ENCODE data around the gene PRKG2.
"Not testable (repeated sequence)": the region's sequence is repeated elsewhere in the genome, so short reads cannot be mapped to it uniquely, and the experiment has no call there.

Gene PRKG2, protein sequence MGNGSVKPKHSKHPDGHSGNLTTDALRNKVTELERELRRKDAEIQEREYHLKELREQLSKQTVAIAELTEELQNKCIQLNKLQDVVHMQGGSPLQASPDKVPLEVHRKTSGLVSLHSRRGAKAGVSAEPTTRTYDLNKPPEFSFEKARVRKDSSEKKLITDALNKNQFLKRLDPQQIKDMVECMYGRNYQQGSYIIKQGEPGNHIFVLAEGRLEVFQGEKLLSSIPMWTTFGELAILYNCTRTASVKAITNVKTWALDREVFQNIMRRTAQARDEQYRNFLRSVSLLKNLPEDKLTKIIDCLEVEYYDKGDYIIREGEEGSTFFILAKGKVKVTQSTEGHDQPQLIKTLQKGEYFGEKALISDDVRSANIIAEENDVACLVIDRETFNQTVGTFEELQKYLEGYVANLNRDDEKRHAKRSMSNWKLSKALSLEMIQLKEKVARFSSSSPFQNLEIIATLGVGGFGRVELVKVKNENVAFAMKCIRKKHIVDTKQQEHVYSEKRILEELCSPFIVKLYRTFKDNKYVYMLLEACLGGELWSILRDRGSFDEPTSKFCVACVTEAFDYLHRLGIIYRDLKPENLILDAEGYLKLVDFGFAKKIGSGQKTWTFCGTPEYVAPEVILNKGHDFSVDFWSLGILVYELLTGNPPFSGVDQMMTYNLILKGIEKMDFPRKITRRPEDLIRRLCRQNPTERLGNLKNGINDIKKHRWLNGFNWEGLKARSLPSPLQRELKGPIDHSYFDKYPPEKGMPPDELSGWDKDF

DNA sequence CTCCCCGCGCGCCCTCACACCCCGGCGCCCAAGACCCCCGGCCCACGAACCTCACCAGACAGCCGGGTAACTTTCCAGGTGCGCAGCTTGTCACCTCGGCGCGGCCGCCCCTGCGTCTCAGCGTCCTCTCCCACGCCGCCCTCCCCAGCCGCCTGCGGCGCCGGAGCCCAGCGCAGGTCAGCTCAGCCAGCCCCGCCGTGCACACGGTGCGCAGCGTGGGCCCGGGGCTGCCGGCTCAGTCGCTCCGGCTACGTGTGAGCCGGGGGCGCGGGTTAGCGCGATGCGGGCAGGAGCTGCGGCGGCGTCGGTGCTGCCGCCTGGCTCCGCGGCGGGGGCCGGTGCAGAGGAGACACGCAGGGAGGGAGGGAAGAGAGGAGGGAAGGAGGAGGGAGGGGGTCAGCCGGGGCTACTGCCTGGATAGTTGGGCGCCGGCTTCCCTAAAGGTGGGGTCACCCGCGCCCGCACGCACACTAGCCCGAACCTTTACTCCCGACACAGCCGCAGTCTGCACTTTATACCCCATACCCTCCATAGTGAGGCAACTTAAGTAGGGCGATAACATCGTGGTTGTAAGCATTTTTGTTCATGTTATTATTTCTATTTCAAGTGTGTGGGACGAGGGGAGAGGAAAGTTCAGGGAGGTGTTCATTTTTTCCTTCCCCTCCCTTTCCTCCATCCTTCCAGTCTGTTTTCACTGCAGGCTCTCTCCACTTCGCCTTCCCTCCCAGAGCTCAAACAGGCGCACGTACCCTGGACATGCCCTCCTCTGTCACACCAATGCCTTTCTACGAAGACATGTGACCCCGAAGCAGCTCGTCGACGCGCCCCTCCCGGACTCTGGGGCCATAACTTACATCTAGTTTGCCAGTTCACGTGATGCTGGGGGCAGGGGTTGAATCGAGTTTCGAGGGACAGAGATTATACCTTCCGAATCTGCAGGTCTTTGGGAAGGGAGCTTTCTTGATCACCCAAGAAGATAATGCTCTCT is at the start of gene PRKG2:
Gene PRKG2, minus strand, starts transcription at position 342 of the 988 bp plus-strand sequence. CDS start 10,175 bp downstream, outside the sequence.
- peak; percentile 47 for DNase-seq (ENCODE audit: low spot score)

DNA sequence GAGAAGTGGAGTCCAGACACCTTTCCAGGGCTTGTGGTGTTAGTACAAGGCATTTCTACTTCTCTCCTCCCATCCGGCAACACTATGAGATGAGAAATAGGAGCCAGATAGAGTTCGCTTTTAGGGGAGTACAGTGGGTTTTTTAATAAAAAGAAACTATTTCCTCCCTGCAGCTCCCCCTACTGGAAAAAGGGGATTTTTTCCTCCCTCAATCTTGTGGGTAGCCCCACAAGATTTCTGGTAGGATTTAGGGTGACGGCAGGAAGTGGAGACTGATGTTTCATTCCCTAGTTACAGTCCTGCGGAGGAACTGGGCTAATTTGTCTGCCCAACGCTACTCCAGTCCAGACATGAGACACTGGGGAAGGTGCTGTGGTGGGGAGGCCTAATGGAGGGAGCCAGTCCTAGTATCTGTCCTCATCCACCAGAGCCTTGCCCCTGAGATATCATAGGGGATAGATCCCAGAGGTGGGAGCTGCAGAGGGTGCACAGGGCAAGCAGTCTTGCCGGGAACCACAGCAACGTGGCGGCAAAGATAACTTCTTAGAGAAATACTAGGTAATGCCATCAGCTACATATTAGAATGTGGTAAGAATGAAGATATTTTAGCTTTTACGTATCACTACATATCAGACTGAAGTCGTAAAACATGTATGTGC is 45.5 kb upstream of the PRKG2 start:
- DNase-seq (ENCODE audit: low spot score), result no peak

DNA sequence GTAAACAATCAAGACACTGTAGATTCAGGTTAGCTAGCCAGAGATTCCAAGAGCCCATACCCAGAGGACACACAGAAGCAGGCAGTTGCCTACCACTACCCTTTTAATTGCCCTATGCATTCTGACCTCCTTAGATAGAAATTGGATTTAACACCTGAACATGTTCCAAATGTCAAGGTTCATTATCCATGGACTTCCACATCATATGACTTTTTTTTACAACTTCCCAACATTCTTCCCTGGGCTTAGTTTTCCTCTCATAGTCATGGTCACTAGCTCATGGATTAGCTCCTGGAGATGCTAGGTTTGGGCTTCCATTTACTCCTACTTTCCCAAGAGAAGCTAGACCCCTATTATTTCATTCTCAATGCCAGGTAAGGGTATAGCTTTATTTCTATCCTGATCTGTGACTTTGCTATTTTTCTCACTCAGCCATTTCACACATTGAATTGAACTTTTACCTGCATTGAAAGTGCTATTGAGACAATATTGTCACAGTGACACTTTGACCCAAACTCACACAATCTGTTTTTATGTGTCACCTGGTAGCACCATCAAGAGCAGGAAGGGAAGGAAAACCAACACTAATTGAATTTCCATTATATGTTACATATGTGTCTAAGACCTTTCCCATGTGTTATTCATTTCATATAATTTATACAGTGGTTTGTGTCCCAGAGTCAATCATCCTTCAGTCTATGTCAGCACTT is 44.0 kb upstream of the PRKG2 start:
- DNase-seq (ENCODE audit: low spot score), result no peak

DNA sequence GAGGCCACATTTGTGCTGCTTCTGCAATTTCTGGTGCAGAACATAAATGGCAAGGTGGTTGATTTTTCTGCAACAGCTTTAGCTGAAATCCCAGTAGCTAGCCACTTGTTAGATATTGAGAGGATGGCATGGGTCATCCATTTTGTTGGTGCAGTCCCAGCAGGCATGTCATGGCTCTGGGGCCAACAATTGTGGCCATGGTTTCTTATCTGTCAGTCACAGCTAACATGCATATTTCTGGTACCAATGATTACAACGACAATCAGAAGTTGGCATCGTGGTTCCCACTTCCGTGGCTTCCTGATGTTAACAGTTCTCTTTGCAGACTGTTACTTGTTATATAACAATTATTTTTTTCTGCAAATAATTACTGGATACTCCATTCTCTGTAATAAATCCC is 42.8 kb upstream of the PRKG2 start:
- DNase-seq (ENCODE audit: low spot score), result no peak

DNA sequence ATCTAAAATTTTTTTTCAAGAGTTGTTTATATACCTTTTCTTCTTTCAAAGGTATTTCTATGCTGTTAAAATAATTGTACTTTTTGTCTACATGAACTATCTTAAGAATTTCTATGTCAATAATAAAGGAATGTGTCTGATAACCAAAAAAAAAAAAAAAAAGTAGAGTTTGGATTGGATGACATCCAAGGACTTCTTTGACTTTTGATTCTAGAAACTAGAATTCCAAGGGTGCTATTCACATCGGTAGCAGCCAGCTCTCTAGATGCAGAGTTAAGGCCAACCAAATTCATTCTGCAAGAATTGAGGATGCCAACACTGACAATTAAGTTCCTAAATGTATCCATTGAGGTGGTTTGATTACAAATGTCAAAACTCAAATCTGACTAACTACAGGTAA is 42.0 kb upstream of the PRKG2 start:
- DNase-seq (ENCODE audit: low spot score), result peak; percentile 47

DNA sequence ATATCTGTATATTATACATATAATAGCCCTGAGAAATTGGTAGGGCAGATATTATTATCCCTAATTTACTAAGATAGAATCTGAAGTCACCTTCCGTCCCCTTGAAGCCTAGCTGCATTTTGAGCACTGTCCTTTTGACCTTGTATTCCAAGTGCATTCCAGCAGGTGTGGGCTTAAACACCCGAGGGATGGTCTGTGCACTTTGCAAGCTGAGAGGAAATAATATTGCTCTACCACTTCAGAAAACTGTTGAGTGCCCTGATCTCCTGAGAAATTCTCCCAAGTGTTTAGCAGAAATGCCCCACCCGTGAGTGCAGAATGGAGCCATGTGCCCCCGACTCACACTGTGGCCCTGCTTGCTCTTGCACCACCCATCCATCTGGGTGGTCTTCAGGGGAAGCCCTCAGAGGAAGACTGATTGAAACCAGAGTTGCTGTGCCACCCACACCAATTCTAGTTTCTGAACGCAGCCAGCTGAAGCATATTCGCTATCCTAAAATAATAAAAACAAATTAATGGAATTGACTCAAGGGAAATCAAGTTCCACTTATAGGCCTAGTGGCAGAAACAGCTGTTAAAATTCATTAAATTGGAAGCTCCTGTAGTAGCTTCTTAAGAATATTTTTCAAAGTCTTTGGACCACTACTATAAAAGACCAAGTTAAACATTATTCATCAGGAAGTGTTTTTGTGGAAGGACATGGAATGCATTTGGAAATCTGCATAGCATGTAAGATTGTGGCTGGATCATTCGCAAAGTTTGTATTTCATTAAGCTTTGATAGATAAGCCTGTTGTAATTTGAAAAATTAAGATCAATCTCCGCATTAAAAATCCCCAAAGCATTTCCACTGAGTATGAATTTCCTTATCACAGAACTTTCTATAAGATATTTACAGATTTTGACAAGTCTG is 41.3 kb upstream of the PRKG2 start:
- DNase-seq (ENCODE audit: low spot score), result no peak

DNA sequence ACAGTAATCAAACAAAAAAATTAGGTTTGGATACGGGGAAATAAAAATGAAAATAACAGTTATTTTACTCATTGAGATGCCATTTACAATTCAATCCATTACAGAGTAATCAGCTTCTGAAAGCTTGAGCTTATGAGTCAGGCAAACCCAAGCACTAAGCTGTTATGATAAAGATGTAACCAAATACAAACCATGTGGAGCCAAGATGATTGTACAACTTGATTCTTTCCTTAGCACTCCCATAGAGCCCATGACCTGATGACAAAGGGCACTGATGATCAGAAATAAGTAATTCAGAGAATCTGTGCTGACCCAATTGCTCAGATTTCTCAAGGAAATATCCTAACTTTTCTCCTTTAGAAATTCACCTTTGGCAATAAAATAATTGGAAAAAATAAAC is 40.5 kb upstream of the PRKG2 start:
- DNase-seq (ENCODE audit: low spot score), result peak; percentile 57

DNA sequence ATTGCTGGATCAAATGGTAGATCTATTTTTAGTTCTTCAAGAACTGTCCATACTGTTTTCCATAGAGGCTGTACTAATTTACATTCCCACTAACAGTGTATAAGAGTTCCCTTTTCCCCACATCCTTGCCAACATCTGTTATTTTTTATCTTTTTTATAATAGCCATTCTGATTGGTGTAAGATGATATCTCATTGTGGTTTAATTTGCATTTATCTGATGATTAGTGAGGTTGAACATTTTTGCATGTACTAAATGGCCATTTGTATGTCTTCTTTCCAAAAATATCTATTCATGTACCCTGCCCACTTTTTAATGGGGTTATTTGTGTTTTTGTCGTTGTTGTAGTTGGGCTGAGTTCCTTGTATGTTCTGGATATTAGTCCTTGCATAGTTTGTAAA is 35.4 kb upstream of the PRKG2 start:
- no peak for DNase-seq (ENCODE audit: low spot score)

DNA sequence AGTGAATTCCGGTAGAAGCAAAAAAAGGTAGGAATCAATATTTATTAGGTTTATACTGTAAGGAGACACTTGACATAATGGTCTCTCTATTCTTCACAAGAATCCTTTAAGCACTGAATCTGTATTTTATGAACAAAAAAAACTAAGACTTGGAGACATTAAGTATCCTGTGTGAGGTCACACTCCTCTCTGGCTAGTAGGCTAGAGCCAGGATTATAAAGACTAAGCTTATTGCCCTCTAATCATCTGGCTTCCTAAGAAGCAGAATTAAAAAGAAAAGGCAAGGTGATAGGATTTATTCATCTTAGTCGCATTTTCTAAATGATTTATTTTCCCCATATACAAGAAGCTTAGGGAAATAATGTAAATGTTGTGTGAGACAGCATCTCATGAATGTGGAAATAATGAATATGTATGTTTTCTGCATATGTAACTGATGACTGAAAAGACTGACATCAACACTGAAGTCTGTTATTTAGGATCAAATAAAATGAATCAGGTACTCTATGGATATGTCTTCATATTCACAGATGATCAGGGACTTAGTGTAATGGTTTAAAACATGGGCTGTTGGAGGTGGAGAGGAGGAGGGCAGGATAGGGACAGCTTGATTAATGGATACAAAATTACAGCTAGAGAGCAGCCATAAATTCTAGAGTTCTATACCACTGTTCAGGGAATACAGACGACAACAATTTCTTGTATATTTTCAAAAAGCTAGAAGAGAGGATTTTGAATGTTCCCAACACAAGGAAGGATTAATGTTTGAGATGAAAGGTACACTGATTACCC is 30.4 kb upstream of the PRKG2 start:
- DNase-seq (ENCODE audit: low spot score), result no peak

DNA sequence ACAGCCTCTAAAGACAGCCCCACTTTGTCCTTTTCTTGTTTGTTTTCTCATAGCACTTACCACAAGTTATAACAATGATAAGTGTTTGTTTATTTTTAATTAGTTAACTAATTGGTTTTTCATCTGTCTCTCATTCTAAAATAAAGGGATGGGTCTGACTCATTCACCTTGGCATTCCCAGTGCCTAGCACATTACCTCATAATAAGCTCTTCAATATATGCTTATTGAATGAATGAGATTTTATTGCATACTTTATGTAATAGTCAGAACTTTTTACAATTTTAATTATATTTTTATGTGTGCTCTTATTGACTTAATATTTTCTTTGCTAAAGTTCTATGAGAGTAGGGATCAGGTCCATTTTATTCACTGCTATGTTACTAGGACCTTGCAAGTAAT is 22.8 kb upstream of the PRKG2 start:
- no peak for DNase-seq (ENCODE audit: low spot score)

DNA sequence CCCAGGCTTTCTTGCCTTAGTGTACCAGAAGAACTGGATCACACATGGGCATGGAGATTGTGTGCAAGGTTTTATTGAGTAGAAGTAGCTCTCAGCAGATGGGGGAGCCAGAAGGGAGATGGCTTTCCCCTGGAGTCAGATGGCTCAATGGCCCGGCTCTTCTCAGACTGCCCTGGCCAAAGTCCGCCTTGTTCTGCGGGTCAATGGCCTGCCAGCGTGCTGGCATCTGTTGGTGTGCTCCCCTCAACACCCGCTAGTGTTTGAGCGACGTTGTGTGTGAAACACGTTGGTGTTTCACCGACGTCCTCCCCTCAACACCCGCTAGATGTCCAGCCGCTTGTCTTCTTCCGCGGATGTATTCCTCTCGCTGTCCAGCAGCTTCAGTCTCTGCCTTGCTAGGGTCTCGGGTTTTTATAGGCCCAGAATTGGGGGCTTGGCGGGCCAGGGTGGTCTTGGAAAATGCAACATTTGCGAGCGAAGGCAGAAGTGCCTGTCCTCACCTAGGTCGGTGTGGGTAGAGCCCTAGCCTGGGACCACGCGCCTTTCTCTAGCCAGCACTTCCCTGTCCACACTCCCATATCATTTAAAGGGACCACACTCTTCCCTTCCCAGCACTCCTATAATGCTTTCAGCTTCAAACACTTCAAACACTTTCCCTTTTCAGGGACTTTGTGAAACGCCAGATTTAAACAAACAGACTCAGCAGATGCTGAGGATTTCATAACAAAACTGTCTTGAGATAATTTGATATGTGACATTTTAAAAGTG is 21.1 kb upstream of the PRKG2 start:
- DNase-seq (ENCODE audit: low spot score), result no peak

DNA sequence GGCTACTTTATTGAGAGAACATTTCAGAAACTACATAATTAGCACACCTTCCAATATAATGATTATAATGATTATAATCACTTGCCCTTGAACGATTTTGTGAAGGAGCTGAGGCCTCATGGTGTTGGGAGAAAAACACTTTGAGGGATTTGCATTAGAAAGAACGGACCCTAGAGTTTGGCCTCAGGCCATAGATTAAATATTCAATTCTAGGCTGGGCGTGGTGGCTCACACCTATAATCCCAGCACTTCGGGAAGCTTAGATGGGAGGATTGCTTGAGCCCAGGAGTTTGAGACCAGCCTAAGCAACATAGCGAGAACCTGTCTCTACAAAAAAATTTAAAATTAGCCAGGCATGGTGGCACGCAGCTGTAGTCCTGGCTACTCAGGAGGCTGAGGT is 12.9 kb upstream of the PRKG2 start:
- no peak for DNase-seq (ENCODE audit: low spot score)

DNA sequence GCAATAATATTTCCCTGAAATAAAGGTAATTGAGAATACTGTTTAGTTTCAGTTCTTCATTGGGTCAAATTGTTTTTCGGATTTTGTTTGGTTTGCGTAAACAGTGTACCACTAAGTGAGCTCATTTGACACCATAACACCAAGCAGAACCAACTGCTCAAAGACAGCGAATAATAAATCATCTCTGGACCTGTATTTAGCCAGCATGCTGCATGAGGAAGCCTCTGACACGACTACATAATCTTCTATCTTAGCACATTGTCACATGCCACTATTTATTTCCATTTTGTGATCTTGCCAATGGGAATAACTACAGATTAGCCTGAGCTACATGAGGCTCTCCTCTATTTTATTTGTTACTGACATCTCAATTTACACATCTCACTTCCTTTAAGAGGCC is 12.1 kb upstream of the PRKG2 start:
- DNase-seq (ENCODE audit: low spot score), result no peak

DNA sequence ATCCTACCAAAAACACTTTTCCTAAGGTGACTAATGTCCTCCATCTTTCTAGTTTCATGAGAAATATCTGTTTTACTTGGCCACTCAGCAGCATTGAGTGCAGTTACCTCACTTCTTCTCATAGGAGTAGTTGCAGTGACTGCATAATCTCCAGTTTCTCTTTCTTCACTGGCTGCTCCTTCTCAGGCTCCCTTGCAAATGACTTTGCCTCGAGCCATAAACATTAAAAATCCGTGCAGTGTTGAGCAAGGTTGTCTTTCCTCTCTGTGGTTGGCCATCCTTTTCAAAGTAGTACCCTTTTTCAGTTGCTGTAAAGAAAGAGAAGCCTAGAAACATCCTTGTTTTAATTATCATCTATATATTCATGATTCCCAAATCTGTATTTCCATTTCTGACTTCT is 10.2 kb upstream of the PRKG2 start:
- no peak for DNase-seq (ENCODE audit: low spot score)

DNA sequence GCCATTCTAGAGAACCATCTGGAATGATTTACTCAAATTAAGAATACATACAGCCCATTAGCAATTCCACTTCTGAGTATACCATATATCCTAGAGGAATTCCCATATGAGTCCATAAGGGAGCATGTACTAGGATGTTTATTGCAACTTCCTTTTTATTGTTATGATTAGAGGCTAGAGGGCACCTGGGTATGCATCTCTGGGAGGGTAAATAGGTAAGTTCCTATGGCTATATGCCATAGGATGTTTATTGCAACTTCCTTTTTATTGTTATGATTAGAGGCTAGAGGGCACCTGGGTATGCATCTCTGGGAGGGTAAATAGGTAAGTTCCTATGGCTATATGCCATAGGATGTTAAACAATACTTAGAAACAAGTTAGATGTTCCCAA is 7.1 kb upstream of the PRKG2 start:
- not testable (repeated sequence) for DNase-seq (ENCODE audit: low spot score)

DNA sequence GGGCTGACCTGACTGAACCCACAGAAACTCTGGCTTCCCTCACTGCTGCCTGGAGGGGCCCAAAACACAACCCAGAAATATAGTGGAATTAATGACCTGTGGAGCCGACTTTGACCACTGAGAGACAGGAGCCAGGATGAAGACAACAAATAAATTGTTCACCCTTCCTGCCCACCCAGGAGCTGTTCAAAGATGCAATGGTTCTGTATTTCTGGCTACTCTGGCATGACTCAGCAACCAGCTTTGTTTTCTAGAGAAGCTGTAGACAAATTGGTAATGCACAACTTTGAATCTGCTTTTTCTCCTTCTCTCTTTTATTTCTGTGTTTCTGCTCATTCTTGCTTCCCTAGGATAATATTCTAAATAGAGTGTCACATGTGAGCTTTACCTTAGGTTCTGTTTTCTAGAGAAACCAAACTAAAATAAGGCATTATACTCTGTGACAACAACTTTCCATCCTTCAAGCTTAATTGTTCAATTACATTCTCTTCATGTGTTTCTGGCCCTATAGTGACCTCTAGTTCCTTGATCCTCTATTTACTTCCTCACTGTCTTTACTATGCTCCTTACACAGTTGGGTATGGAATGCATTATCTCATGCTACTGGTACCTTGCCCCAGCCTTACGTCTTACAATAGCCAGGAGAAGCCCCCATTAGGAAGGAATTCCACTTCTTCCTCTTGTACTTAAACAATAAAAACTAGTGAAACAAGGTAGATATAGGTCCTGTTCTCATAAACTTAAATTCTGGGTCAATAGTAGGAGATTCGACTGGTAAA is 6.5 kb upstream of the PRKG2 start:
- peak; percentile 36 for DNase-seq (ENCODE audit: low spot score)

DNA sequence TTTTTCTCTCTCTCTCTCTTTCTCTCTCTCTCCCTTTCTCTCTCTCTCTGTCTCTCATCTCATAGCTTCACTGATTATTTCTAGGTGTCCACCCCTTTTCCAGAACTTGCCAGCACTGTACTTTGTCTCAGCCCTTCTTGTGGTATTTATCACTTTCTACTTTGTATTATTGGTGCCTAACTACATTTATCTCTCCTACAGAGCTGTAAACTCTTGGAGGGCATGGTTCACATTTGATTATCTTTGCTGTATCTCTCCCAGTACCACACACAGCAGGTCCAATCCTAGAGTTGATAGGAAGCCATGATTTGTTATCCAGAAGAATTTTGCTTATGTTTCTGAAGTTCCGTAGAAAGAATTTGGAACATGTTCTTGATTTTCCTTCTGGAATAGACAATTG is 5.2 kb upstream of the PRKG2 start:
- DNase-seq (ENCODE audit: low spot score), result no peak

DNA sequence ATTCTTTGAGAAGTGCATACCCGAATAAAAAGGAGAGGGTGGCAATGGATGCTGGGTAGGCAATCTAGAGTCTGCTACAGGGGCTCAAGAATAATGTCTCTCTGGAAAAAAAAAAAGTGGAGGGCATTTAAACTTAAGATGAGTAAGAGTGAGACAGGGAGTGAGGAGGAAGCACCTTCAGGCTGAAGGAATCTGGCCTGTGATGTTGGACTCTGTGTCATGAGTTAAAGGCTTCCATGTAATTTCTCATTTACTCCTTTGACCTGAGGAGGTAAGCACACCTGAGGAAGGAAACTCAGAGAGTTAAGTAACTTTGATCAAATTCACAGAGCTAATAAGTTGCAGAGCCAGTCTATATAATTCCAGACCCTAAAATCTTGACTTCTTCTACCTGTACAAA is 3.2 kb upstream of the PRKG2 start:
- no peak for DNase-seq (ENCODE audit: low spot score)

Measured in AG08396 (cell line).